Neutrophil (primary cell): ENCODE results near the gene BYSL.

Source experiments
- H3K27ac ChIP-seq: fragments of 200-600 bp; sonication (generic); 2 replicates; pipeline ENCODE4 v1.5.1; 2016; ENCODE audit warnings: mild to moderate bottlenecking, moderate library complexity
- H3K27me3 ChIP-seq: fragments of 200-600 bp; sonication (generic); 2 replicates; pipeline ENCODE4 v1.6.0; 2016; ENCODE audit warnings: mild to moderate bottlenecking
- H3K36me3 ChIP-seq: fragments of 200-600 bp; sonication (generic); 2 replicates; pipeline ENCODE4 v1.5.1; 2017
- H3K4me1 ChIP-seq, 2 experiments: fragments of 200-600 bp in 1 of 2; sonication (generic) in 1 of 2; 1 replicate in 1 of 2; 2 replicates in 1 of 2; pipeline versions ENCODE4 v1.5.1 to v1.6.1; 2013 to 2016; ENCODE audit warnings: low read depth in 1 of 2, low read length in 1 of 2, mild to moderate bottlenecking in 1 of 2, moderate library complexity in 1 of 2; ENCODE audit not compliant: control insufficient read depth in 1 of 2, insufficient read depth in 1 of 2
- H3K4me3 ChIP-seq, 2 experiments: fragments of 200-600 bp in 1 of 2; sonication (generic) in 1 of 2; 1 replicate in 1 of 2; 2 replicates in 1 of 2; pipeline ENCODE4 v1.5.1; 2013 to 2016; ENCODE audit warnings: low read depth in 1 of 2, low read length in 1 of 2, mild to moderate bottlenecking in 1 of 2, moderate library complexity in 1 of 2
- H3K9me3 ChIP-seq: fragments of 200-600 bp; sonication (generic); 2 replicates; pipeline ENCODE4 v1.5.1; 2016
- TF ChIP-seq, protein P1 (sequence below): fragments of 200-600 bp; sonication (generic); IDR thresholded peaks from 2 replicates; pipeline ENCODE4 v1.5.1; 2016; ENCODE audit warnings: antibody characterized with exemption

BYSL gene

DNA sequence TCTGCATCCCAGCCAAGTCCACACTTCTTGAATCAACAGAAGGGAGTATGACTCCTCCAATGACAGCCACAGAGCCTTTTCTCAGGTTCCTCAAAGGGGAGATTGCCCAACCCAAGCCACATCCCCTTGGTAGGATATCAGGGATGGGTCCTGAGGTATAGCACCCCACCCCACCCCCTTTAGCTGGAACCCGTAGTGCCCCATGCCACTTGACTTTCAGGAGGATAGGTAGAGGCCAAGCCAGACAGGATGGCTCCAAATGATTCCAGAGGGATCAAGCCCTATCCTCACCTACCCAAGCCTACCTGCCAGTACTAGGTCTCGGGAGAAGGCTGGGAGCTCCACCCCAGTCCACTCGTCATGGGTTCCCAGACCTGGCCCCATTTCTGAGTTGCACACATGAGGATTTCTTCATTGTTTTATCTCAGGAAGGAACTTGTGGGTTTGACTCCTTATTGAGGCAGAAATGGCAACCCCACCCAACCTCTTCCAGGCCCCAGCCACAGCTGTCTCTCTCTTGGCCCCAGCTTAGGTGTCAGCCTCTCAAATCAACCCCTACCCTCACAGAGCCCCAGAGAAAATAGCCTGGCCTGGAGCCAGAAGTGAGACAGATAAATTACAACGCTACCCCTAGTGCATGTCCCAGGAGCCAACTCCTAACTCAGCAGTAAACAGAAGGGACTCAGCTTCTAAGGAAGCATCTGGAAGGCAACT is 16.7 kb downstream of the BYSL start:
- H3K36me3 ChIP-seq: peaks cover 55% of the 10 kb centered on the region
- no peaks in the 10 kb centered on the region for H3K9me3 ChIP-seq
- peak overlapping the region; percentile 97 to 99 for H3K4me3 ChIP-seq
- TF ChIP-seq, protein P1, sequence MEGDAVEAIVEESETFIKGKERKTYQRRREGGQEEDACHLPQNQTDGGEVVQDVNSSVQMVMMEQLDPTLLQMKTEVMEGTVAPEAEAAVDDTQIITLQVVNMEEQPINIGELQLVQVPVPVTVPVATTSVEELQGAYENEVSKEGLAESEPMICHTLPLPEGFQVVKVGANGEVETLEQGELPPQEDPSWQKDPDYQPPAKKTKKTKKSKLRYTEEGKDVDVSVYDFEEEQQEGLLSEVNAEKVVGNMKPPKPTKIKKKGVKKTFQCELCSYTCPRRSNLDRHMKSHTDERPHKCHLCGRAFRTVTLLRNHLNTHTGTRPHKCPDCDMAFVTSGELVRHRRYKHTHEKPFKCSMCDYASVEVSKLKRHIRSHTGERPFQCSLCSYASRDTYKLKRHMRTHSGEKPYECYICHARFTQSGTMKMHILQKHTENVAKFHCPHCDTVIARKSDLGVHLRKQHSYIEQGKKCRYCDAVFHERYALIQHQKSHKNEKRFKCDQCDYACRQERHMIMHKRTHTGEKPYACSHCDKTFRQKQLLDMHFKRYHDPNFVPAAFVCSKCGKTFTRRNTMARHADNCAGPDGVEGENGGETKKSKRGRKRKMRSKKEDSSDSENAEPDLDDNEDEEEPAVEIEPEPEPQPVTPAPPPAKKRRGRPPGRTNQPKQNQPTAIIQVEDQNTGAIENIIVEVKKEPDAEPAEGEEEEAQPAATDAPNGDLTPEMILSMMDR: peak; percentile 8
- no peaks in the 10 kb centered on the region for H3K27me3 ChIP-seq
- peaks cover 74 to 77% of the 10 kb centered on the region in 2 experiments for H3K4me1 ChIP-seq
- peak overlapping the region; percentile 95 for H3K27ac ChIP-seq

- Histone ChIP-seq H3K9me3 (no peaks in the 10 kb centered on the region), H3K36me3 (peaks cover 50% of the 10 kb centered on the region), H3K4me3 (peak overlapping the region; percentile 97 to 99), H3K27ac (peak overlapping the region; percentile 95), H3K27me3 (no peaks in the 10 kb centered on the region), H3K4me1 (peaks cover 81 to 84% of the 10 kb centered on the region in 2 experiments)
- TF ChIP-seq, protein P1: no peak
Measured at GRCh38 chr6:41938590-41939175, 17.4 kb downstream of the BYSL start.

DNA sequence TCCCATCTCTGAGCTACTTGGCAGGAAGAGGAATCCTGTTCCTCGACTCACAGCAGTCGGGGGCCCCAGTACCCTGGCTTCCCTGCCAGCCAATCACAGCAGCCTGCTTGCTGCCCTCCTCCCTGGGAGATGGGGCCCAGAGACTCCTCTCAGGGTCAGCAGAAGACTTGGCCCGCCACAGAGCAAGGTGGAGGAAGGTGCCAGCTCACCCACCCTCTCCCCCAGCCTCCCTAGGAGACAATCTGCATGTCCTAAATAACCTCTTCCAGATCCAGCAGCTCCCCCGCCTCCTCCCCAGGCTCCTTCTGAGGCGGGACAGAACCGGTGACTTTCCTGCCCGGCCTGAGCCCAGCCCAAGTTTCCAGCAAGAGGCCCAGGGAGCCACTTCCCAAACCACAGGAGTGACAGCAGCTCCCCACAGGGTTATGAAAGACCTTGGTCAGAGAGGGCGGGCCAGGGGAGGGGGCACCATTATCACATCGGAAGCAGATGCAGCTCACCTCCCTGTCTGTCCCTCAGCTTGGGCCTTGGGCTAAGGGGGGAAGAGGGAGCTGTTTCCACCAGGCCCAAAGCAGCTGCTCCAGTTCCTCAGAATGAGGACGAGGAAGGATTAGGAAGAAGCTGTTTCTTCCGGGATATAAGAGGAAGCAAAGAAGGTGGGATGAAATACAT is 18.0 kb downstream of the BYSL start:
- peak overlapping the region; percentile 97 to 99 for H3K4me3 ChIP-seq
- TF ChIP-seq, protein P1: no peak
- peaks cover 85 to 87% of the 10 kb centered on the region in 2 experiments for H3K4me1 ChIP-seq
- H3K27ac ChIP-seq: peak overlapping the region; percentile 95
- peaks cover 44% of the 10 kb centered on the region for H3K36me3 ChIP-seq
- no peaks in the 10 kb centered on the region for H3K27me3 ChIP-seq
- H3K9me3 ChIP-seq: no peaks in the 10 kb centered on the region

DNA sequence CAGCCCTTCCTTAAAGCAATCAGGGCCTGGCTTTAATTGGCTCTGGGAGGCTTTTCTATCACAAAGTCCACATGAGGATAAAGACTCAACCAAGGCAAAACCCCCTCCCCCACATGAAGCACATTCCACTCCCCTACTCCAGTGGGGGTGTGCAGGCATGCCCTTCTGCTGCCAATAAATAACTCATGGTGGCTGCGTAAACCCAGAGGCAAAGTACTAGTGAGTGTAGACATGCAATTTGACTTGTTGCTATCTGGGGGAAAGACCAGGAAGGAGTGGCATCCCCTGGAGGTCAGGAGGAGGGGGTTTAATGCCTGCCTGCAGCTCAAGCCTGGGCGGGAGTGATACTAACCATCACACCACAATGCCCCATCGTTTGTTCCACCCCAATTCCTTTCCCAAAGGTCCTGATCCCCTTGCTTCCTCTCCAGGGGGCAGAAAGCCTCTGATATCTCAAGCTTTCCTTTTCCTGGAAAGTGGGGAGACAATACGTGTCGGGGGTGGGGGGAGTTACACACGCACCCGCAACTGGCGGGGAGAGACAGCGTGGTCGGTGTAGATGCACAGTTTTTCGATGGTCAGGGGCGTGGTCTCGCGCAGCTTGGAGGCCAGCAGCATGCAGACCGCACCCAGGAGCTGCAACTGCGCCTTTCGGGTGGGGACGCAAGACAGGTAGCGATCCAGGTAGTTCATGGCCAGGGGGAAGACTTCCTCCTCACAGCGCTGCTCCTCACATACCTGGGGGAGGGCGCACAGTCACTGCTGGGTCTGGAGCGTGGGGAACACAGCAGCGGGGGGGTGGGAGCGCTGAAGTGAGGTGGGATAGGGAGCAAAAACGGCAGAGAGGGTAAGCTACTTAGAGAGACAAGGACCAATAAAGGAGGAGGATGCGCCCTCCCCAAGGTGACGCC is 18.8 kb downstream of the BYSL start:
- no peaks in the 10 kb centered on the region for H3K27me3 ChIP-seq
- H3K36me3 ChIP-seq: peaks cover 36% of the 10 kb centered on the region
- TF ChIP-seq, protein P1: no peak
- H3K27ac ChIP-seq: peak overlapping the region; percentile 95
- no peaks in the 10 kb centered on the region for H3K9me3 ChIP-seq
- peak overlapping the region; percentile 97 to 99 for H3K4me3 ChIP-seq
- peaks cover 79 to 81% of the 10 kb centered on the region in 2 experiments for H3K4me1 ChIP-seq

GRCh38 chr6:41940759-41941279 is 19.5 kb downstream of the BYSL start:
- peak overlapping the region; percentile 95 for H3K27ac ChIP-seq
- H3K4me1 ChIP-seq: peaks cover 72 to 74% of the 10 kb centered on the region in 2 experiments
- no peaks in the 10 kb centered on the region for H3K9me3 ChIP-seq
- TF ChIP-seq, protein P1: no peak
- H3K36me3 ChIP-seq: peaks cover 29% of the 10 kb centered on the region
- H3K27me3 ChIP-seq: no peaks in the 10 kb centered on the region
- H3K4me3 ChIP-seq: peak overlapping the region; percentile 97 to 99
